ENCODE results near the gene CCDC91.

CCDC91 gene

GRCh38 chr12:28479683-28480082 is 289.4 kb downstream of the CCDC91 start:
- H3K4me3 ChIP-seq (ENCODE audit: low read depth, low read length), result no peak overlapping the region
- TF ChIP-seq CTCF (IDR thresholded peaks at IDR 0.05; ENCODE audit: borderline replicate concordance, insufficient read depth, low read depth, low read length), result no peak

- no peak overlapping the region for H3K4me3 ChIP-seq (ENCODE audit: low read depth, low read length)
- TF ChIP-seq CTCF (IDR thresholded peaks at IDR 0.05; ENCODE audit: borderline replicate concordance, insufficient read depth, low read depth, low read length), result no peak
Measured at GRCh38 chr12:28484156-28484555, 293.9 kb downstream of the CCDC91 start.

GRCh38 chr12:28486521-28486920 is 296.3 kb downstream of the CCDC91 start:
- H3K4me3 ChIP-seq (ENCODE audit: low read depth, low read length), result no peak overlapping the region
- TF ChIP-seq CTCF (IDR thresholded peaks at IDR 0.05; ENCODE audit: borderline replicate concordance, insufficient read depth, low read depth, low read length), result no peak

GRCh38 chr12:28489246-28489645 is 299.0 kb downstream of the CCDC91 start:
- TF ChIP-seq CTCF (IDR thresholded peaks at IDR 0.05; ENCODE audit: borderline replicate concordance, insufficient read depth, low read depth, low read length), result no peak
- no peak overlapping the region for H3K4me3 ChIP-seq (ENCODE audit: low read depth, low read length)

- no peak overlapping the region for H3K4me3 ChIP-seq (ENCODE audit: low read depth, low read length)
- TF ChIP-seq CTCF (IDR thresholded peaks at IDR 0.05; ENCODE audit: borderline replicate concordance, insufficient read depth, low read depth, low read length), result no peak
Measured at GRCh38 chr12:28497889-28498411, 307.7 kb downstream of the CCDC91 start.

GRCh38 chr12:28498850-28499249 is 308.6 kb downstream of the CCDC91 start:
- H3K4me3 ChIP-seq (ENCODE audit: low read depth, low read length), result no peak overlapping the region
- no peak for TF ChIP-seq CTCF (IDR thresholded peaks at IDR 0.05; ENCODE audit: borderline replicate concordance, insufficient read depth, low read depth, low read length)

GRCh38 chr12:28500373-28501024 is 310.2 kb downstream of the CCDC91 start:
- no peak overlapping the region for H3K4me3 ChIP-seq (ENCODE audit: low read depth, low read length)
- no peak for TF ChIP-seq CTCF (IDR thresholded peaks at IDR 0.05; ENCODE audit: borderline replicate concordance, insufficient read depth, low read depth, low read length)

Data from GM12875 (cell line).